HG02678 (cell line): ENCODE measurements around the gene MSRB2.

ENCODE experiments used
- ATAC-seq: cut with Tn5 transposase; IDR thresholded peaks from one replicate; pipeline ENCODE4 v1.9.1; 2021; ENCODE audit warnings: mild to moderate bottlenecking, moderate library complexity; ENCODE audit not compliant: unreplicated experiment

Gene MSRB2

GRCh38 chr10:23171232-23171876 is 76.0 kb downstream of the MSRB2 start:
- no peak for ATAC-seq
